Nephron progenitor cell (in vitro differentiated cells): ENCODE results near the gene MCM10.

ENCODE experiments used
- DNase-seq: peaks from one replicate; pipeline ENCODE4 v3.0.0; 2021
- H3K27ac Mint-ChIP-seq: 2 replicates; pipeline ENCODE4 v1.8.0; 2021; ENCODE audit warnings: mild to moderate bottlenecking, moderate library complexity, mixed read lengths
- H3K27me3 Mint-ChIP-seq: 2 replicates; pipeline ENCODE4 v1.8.0; 2021; ENCODE audit warnings: mild to moderate bottlenecking, low read depth, mixed read lengths; ENCODE audit not compliant: poor library complexity
- H3K36me3 Mint-ChIP-seq: 2 replicates; pipeline ENCODE4 v1.8.0; 2021; ENCODE audit warnings: low read depth, mixed read lengths
- H3K4me1 Mint-ChIP-seq: 2 replicates; pipeline ENCODE4 v1.8.0; 2021; ENCODE audit warnings: mixed read lengths
- H3K4me3 Mint-ChIP-seq: 2 replicates; pipeline ENCODE4 v1.8.0; 2021; ENCODE audit warnings: mild to moderate bottlenecking, moderate library complexity, mixed read lengths
- H3K9me3 Mint-ChIP-seq: 2 replicates; pipeline ENCODE4 v1.8.0; 2021; ENCODE audit warnings: mild to moderate bottlenecking, moderate library complexity, mixed read lengths
- TF ChIP-seq, protein P1 (sequence below): fragments of 200-600 bp; sonication (generic); IDR thresholded peaks from 2 replicates; pipeline ENCODE4 v1.5.0; 2021; ENCODE audit warnings: antibody characterized with exemption

The MCM10 gene

DNA sequence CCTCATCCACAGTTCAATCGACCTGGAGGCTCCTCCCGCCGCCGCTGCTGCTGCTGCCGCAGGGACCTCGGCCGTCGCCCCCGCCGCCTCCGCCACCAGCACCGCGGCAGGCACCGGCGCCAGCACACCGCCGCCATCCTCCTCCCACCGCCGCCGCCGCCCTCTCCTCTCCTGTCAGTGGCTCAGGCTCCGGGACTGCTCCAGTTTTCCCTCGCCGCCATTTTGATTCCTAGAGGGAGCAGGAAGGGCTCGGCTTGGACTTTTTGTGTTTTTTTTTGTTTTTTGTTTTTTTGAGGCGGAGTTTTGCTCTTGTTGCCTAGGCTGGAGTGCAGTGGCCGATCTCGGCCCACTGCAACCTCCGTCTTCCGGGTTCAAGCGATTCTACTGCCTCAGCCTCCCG, 3.0 kb upstream of the MCM10 start:
- Mint-ChIP-seq H3K27ac (no peak overlapping the region), H3K9me3 (no peaks in the 10 kb centered on the region), H3K27me3 (no peaks in the 10 kb centered on the region), H3K36me3 (no peaks in the 10 kb centered on the region), H3K4me3 (no peak overlapping the region), H3K4me1 (peaks cover 14% of the 10 kb centered on the region)
- TF ChIP-seq, protein P1, sequence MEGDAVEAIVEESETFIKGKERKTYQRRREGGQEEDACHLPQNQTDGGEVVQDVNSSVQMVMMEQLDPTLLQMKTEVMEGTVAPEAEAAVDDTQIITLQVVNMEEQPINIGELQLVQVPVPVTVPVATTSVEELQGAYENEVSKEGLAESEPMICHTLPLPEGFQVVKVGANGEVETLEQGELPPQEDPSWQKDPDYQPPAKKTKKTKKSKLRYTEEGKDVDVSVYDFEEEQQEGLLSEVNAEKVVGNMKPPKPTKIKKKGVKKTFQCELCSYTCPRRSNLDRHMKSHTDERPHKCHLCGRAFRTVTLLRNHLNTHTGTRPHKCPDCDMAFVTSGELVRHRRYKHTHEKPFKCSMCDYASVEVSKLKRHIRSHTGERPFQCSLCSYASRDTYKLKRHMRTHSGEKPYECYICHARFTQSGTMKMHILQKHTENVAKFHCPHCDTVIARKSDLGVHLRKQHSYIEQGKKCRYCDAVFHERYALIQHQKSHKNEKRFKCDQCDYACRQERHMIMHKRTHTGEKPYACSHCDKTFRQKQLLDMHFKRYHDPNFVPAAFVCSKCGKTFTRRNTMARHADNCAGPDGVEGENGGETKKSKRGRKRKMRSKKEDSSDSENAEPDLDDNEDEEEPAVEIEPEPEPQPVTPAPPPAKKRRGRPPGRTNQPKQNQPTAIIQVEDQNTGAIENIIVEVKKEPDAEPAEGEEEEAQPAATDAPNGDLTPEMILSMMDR, result no peak
- DNase-seq, result peak; percentile 32

DNA sequence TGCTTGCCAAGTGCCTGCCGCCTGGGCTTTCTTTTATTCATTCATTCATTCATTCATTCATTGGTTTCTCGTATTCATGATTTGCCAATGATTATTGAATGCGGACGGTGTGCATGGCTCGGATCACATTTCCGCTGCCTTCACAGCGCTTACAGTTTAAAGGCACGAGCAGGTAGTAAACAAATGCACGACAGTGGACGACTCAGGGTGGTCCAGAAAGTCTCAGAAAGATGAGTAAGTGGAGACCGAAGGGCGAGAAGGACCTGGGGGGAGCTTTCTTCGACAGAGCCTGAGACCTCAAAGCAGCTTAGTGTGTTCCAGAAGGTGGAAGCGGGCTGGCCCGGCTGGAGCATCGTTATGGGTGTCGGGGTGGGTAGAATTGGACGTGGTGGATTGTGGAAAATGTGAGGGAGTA, 506 bp downstream of the MCM10 start:
- DNase-seq, result peak; percentile 22
- Mint-ChIP-seq H3K36me3 (peaks cover 12% of the 10 kb centered on the region), H3K27me3 (peaks cover 3% of the 10 kb centered on the region), H3K9me3 (no peaks in the 10 kb centered on the region), H3K27ac (no peak overlapping the region), H3K4me3 (peak overlapping the region; percentile 82), H3K4me1 (peaks cover 14% of the 10 kb centered on the region)
- TF ChIP-seq, protein P1, result no peak

DNA sequence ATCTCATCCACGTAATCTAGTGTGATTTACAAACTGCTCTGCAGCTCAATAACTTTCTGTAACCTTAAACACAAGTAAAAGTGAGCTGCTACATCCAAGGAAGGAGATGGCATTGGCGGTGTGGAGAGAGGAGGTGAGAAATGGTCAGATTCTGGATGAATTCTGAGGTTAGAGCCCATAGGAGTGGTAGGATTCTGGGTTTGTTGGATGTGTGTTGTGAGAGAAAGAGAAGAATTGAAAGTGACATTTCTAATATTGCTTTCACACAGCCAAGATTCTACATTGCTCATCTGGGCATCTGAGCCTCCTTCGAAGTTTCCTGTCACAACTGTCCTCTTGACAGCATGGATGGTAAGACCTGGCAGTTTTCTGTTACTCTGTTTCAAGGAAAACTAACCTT, 2.5 kb downstream of the MCM10 start:
- peaks cover 26% of the 10 kb centered on the region for H3K36me3 Mint-ChIP-seq
- H3K9me3 Mint-ChIP-seq, result no peaks in the 10 kb centered on the region

DNA sequence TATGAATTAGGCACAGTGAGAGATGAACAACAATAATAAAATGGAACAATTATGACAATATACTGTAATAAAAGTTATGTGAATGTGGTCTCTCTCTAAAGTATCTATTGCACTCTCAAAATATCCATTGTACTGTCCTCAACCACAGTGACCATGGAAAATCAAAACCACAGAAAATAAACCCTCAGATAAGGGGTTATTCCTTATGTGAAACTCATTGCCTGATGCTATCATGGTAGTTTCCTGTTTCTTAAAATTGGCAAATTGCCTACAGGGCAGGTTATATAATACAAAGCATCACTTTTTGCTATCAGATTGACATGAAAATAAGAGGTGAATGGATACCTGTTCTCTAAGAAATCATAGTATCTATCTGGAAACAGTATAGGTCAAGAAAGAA, 3.8 kb downstream of the MCM10 start:
- Mint-ChIP-seq H3K9me3 (no peaks in the 10 kb centered on the region), H3K36me3 (peaks cover 31% of the 10 kb centered on the region), H3K27ac (no peak overlapping the region), H3K4me3 (no peak overlapping the region), H3K4me1 (peaks cover 14% of the 10 kb centered on the region), H3K27me3 (peaks cover 3% of the 10 kb centered on the region)
- TF ChIP-seq, protein P1, result no peak
- no peak for DNase-seq

More for the DNA sequence above, 2.5 kb downstream of the MCM10 start:
- TF ChIP-seq, protein P1, result no peak
- Mint-ChIP-seq H3K4me1 (peaks cover 14% of the 10 kb centered on the region), H3K27ac (no peak overlapping the region), H3K4me3 (no peak overlapping the region), H3K27me3 (peaks cover 3% of the 10 kb centered on the region)
- DNase-seq, result no peak

DNA sequence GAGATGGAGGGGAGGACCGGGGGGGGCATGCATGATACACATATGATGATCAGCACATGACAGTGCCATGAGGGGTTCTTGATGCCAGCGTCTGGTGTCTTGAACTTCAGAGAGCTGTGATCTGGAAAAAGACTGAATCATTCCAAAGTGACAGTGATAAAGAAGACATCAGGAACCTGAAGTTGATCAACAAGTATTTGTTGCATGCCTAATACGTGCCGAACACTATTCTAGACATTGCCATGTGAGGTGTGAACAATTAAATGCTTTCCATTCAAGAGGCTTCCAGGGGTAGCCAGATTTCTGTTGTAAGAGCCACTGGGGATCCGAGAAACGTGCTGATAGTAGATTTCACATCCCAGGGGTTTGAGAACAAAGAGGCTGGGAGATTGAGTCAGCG, 6.2 kb downstream of the MCM10 start:
- H3K9me3 Mint-ChIP-seq, result no peaks in the 10 kb centered on the region
- H3K27ac Mint-ChIP-seq, result peak overlapping the region; percentile 31
- TF ChIP-seq, protein P1, result no peak
- DNase-seq, result no peak
- H3K4me3 Mint-ChIP-seq, result no peak overlapping the region
- H3K4me1 Mint-ChIP-seq, result peaks cover under 1% of the 10 kb centered on the region
- peaks cover 45% of the 10 kb centered on the region for H3K36me3 Mint-ChIP-seq
- H3K27me3 Mint-ChIP-seq, result peaks cover 3% of the 10 kb centered on the region

DNA sequence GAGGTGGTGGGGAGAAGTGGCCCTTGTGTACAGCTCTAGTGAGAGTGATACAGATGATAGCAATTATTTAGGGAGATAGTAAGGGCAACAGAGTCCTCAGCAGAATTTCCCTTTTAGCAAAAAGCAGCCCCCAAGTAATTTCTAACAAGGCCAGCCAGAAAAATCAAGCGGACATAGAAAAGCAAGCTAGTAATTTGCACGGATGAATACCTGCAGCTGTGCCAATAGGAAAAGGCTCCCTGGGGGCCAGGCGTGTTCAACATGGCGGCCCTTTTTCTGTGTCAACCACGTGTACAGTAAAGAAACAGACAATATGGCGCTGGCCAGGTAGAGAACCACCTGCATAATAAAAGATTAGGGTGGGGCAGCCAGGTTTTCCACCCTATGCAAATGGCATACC, 7.4 kb downstream of the MCM10 start:
- DNase-seq, result no peak
- H3K27ac Mint-ChIP-seq, result no peak overlapping the region

More for the DNA sequence above, 7.4 kb downstream of the MCM10 start:
- H3K36me3 Mint-ChIP-seq, result peaks cover 57% of the 10 kb centered on the region
- H3K27me3 Mint-ChIP-seq, result peaks cover 3% of the 10 kb centered on the region
- TF ChIP-seq, protein P1, result no peak
- no peaks in the 10 kb centered on the region for H3K4me1 Mint-ChIP-seq
- H3K9me3 Mint-ChIP-seq, result no peaks in the 10 kb centered on the region
- H3K4me3 Mint-ChIP-seq, result no peak overlapping the region
